Adrenal gland (tissue), 12 donors: ENCODE data around the gene SORBS2. TPM values are rescaled to one million over a fixed set of nuclear protein-coding genes. Genes with fewer than 3 reads are reported as not detected.
A peak's percentile ranks its signal among the peaks of the same experiment; 100 is the strongest.

Source experiments
- DNase-seq, 7 donors: peaks; one replicate each; pipeline ENCODE4 v3.0.0-alpha.2; 2019 to 2020
- H3K27ac ChIP-seq, 5 donors: fragments of 200-600 bp; sonication (generic) in 4 of 5; 1 replicate in 3 of 5; 2 replicates in 2 of 5; pipeline versions ENCODE4 v1.5.1 to v1.8.0; 2016 to 2020; ENCODE audit warnings: mild to moderate bottlenecking in 1 of 5
- H3K27me3 ChIP-seq: fragments of 200-600 bp; 2 replicates; pipeline ENCODE4 v1.8.0; 2021
- H3K36me3 ChIP-seq, 2 donors: fragments of 200-600 bp; replicated peaks in 1 of 2; 1 replicate in 1 of 2; 2 replicates in 1 of 2; pipeline versions ENCODE4 v1.5.1 to v1.8.0; 2018 to 2022
- H3K4me1 ChIP-seq, 2 donors: fragments of 200-600 bp; replicated peaks in 1 of 2; 1 replicate in 1 of 2; 2 replicates in 1 of 2; pipeline versions ENCODE4 v1.5.1 to v1.8.0; 2018 to 2021
- H3K4me3 ChIP-seq, 4 donors: fragments of 200-600 bp; sonication (generic) in 3 of 4; one replicate each; pipeline ENCODE4 v1.5.1; 2016 to 2018
- H3K9me3 ChIP-seq, 3 donors: fragments of 200-600 bp; sonication (generic) in 1 of 3; replicated peaks in 1 of 3; 1 replicate in 2 of 3; 2 replicates in 1 of 3; pipeline versions ENCODE4 v1.5.1 to v1.8.0; 2016 to 2021
- POLR2A ChIP-seq, 2 donors: fragments of 450-650 bp; IDR thresholded peaks; one replicate each; pipeline ENCODE4 v1.6.1; 2017; ENCODE audit warnings: antibody characterized with exemption in 2 of 2, mild to moderate bottlenecking in 2 of 2, moderate library complexity in 1 of 2
- WGBS, 4 donors: extraction: QIAGEN DNeasy Blood & Tissue Kit in 2 of 4; methylation state at CpG; one replicate each; pipeline versions ENCODE4 v1.1.5 to v1.1.7; 2013 to 2017; 5-methylcytosine and 5-hydroxymethylcytosine counted together
- intact Hi-C, 2 donors: fragments of 100-400 bp; cut with DNase I; formaldehyde crosslinking; loops; one replicate each; pipeline versions ENCODE4 v1.14.1 to v1.15.0; 2022 to 2023
- polyA plus RNA-seq, 3 donors: library from polyadenylated mRNA; stranded (reverse); fragments of 200-250 nt in 2 of 3; fragments of 350-450 nt in 1 of 3; fragmentation: Illumina TruSeq in 1 of 3; extraction: RNeasy Lipid Tissue Mini Kit (QIAGEN cat#74804) in 1 of 3; gene quantifications; one replicate each; pipeline ENCODE4 v1.2.3, GENCODE V29; 2013 to 2014
- total RNA-seq, 9 donors: library from RNA; depleted of rRNA in 4 of 9; stranded (reverse); fragments of >200 nt in 4 of 9; fragments of 120-200 nt in 1 of 9; fragmentation: NEBNext Ultra II Directional in 1 of 9; extraction: Animal tissue kit (Norgen Biotek cat#: 25700) in 1 of 9; gene quantifications; one replicate each; pipeline versions ENCODE4 v1.1.0 to v1.2.4, GENCODE V29; 2013 to 2023
- TF ChIP-seq, protein P1 (sequence below), 6 experiments: fragments of 450-650 bp in 4 of 6; fragments of 200-600 bp in 2 of 6; sonication (generic) in 1 of 6; IDR thresholded peaks; 1 replicate in 5 of 6; 2 replicates in 1 of 6; pipeline versions ENCODE4 v1.5.1 to v1.8.0; 2016 to 2021; ENCODE audit warnings: antibody characterized with exemption in 6 of 6, mild to moderate bottlenecking in 2 of 6, moderate library complexity in 1 of 6
- donor health status: healthy with polysubstance abuse.
- donor health status: Bipolar disorder and iron deficiency.
- donor health status: DM: yes; HTN: yes; CAD: no.
- donor health status: DM: no; HTN: no; CAD: no.
- donor health status: DM: no; HTN: no; CAD: no.
- donor health status: DM: yes; HTN: yes; CAD: no.

SORBS2 gene
- total and polyA plus RNA-seq, 12 donors: 126 to 875 (median 582) TPM

- Histone ChIP-seq H3K27me3 (no peaks in the 10 kb centered on the region), H3K4me1 (peaks cover 7 to 35% of the 10 kb centered on the region in 2 donors), H3K36me3 (peaks cover 0 to 49% of the 10 kb centered on the region in 2 donors), H3K9me3 (no peaks in the 10 kb centered on the region), H3K27ac (no peak overlapping the region), H3K4me3 (no peak overlapping the region)
- WGBS, 4 donors: 90 to 96% (median 95%) methylated on average over 10 of the region's 10 CpGs
- DNase-seq: no peak
- intact Hi-C loops: no loop called here
- TF ChIP-seq, protein P1, sequence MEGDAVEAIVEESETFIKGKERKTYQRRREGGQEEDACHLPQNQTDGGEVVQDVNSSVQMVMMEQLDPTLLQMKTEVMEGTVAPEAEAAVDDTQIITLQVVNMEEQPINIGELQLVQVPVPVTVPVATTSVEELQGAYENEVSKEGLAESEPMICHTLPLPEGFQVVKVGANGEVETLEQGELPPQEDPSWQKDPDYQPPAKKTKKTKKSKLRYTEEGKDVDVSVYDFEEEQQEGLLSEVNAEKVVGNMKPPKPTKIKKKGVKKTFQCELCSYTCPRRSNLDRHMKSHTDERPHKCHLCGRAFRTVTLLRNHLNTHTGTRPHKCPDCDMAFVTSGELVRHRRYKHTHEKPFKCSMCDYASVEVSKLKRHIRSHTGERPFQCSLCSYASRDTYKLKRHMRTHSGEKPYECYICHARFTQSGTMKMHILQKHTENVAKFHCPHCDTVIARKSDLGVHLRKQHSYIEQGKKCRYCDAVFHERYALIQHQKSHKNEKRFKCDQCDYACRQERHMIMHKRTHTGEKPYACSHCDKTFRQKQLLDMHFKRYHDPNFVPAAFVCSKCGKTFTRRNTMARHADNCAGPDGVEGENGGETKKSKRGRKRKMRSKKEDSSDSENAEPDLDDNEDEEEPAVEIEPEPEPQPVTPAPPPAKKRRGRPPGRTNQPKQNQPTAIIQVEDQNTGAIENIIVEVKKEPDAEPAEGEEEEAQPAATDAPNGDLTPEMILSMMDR (IDR thresholded peaks at IDR 0.05): no peak
- no peak for TF ChIP-seq POLR2A (IDR thresholded peaks at IDR 0.05)
Observed at GRCh38 chr4:185624259-185624589, 187.8 kb downstream of the SORBS2 start.

GRCh38 chr4:185623444-185624258 lies 188.3 kb downstream of the SORBS2 start:
- Histone ChIP-seq H3K27ac (no peak overlapping the region), H3K4me3 (no peak overlapping the region), H3K36me3 (peaks cover 0 to 49% of the 10 kb centered on the region in 2 donors), H3K27me3 (no peaks in the 10 kb centered on the region), H3K9me3 (no peaks in the 10 kb centered on the region), H3K4me1 (peaks cover 7 to 35% of the 10 kb centered on the region in 2 donors)
- intact Hi-C loops: no loop called here
- peak in 1 of 7 donors; percentile 53 for DNase-seq
- no peak for TF ChIP-seq POLR2A (IDR thresholded peaks at IDR 0.05)
- TF ChIP-seq, protein P1 (IDR thresholded peaks at IDR 0.05): no peak
- 96 to 99% (median 97%) methylated on average over 19 to 46 of the region's 46 CpGs for WGBS, 4 donors

DNA sequence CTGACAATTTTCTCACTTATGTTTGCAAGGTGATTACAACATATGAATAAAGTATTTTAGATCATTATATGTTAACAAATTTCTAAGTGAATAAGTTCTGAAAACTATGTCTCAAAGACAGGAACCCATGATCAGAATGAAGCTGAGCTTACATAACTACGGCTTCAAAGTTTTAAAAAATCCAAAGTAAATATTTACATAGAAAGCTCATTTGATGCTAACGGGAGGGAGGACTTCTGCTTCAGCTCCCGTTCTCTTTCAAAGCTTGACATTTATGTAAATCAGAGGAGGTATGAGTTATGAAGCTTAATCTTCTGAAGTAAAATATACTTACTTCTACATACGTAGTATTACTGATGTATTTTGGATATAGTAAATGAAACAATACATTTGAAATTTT lies 203.8 kb downstream of the SORBS2 start:
- H3K27me3 ChIP-seq: no peaks in the 10 kb centered on the region
- peaks cover 0 to 8% of the 10 kb centered on the region in 2 donors for H3K4me1 ChIP-seq
- TF ChIP-seq, protein P1 (IDR thresholded peaks at IDR 0.05): no peak
- no peak for TF ChIP-seq POLR2A (IDR thresholded peaks at IDR 0.05)
- no peak for DNase-seq
- H3K4me3 ChIP-seq: no peak overlapping the region
- no peak overlapping the region for H3K27ac ChIP-seq
- peaks cover 0 to 73% of the 10 kb centered on the region in 2 donors for H3K36me3 ChIP-seq
- intact Hi-C loops: no loop called here
- 72 to 87% (median 79%) methylated on average over 4 of the region's 4 CpGs for WGBS, 4 donors
- H3K9me3 ChIP-seq: no peaks in the 10 kb centered on the region

GRCh38 chr4:185602397-185602796 lies 209.6 kb downstream of the SORBS2 start:
- H3K36me3 ChIP-seq: peaks cover 0 to 36% of the 10 kb centered on the region in 2 donors
- TF ChIP-seq POLR2A (IDR thresholded peaks at IDR 0.05): no peak
- TF ChIP-seq, protein P1 (IDR thresholded peaks at IDR 0.05): no peak
- intact Hi-C loops: no loop called here
- 90 to 93% (median 92%) methylated on average over 3 of the region's 3 CpGs for WGBS, 4 donors
- no peak overlapping the region for H3K4me3 ChIP-seq
- H3K27me3 ChIP-seq: no peaks in the 10 kb centered on the region
- peaks cover 0 to 16% of the 10 kb centered on the region in 2 donors for H3K4me1 ChIP-seq
- no peak overlapping the region for H3K27ac ChIP-seq
- no peaks in the 10 kb centered on the region for H3K9me3 ChIP-seq
- DNase-seq: no peak
